GM19239 (cell line): ENCODE measurements around the gene AOC2.

Experiments
- DNase-seq: peaks from one replicate; pipeline ENCODE4 v3.0.0; 2011; ENCODE audit warnings: low spot score; ENCODE audit not compliant: insufficient read length
- FAIRE-seq: peaks from 2 replicates; lab custom pipeline; 2011; peaks lifted over from hg19 to GRCh38; lab: Jason Lieb, UNC

AOC2 gene

GRCh38 chr17:42844271-42844670, at the start of gene AOC2:
TSS of gene AOC2 (plus strand) at chr17:42844580. CDS start at chr17:42844627, 47 bp downstream.
- FAIRE-seq: no peak

GRCh38 chr17:42795061-42795460, 49.3 kb upstream of the AOC2 start:
- DNase-seq (no peak), FAIRE-seq (no peak)

More at GRCh38 chr17:42844271-42844670, at the start of gene AOC2:
- DNase-seq: no peak

GRCh38 chr17:42795465-42795864, 48.9 kb upstream of the AOC2 start:
- no peak for DNase-seq
- FAIRE-seq: no peak

GRCh38 chr17:42796066-42796758, 48.2 kb upstream of the AOC2 start:
- FAIRE-seq (no peak), DNase-seq (no peak)

GRCh38 chr17:42797067-42798007, 47.0 kb upstream of the AOC2 start:
- FAIRE-seq (no peak), DNase-seq (no peak)

GRCh38 chr17:42798011-42798382, 46.4 kb upstream of the AOC2 start:
- FAIRE-seq: no peak
- no peak for DNase-seq

GRCh38 chr17:42798383-42799380, 45.7 kb upstream of the AOC2 start, which contains the start of the genes CNTD1 and COA3:
TSS of gene CNTD1 (plus strand) at chr17:42798861. CDS start at chr17:42799068, 207 bp downstream.
TSS of gene COA3 (minus strand) at chr17:42798704. CDS start at chr17:42798681, 23 bp downstream.
- FAIRE-seq (peak; percentile 88), DNase-seq (peak; percentile 94)

GRCh38 chr17:42803074-42803883, 41.1 kb upstream of the AOC2 start:
- DNase-seq (no peak), FAIRE-seq (no peak)

- no peak for FAIRE-seq
- no peak for DNase-seq
These were observed 39.4 kb upstream of the AOC2 start for GRCh38 chr17:42804918-42805367.

- no peak for DNase-seq
- FAIRE-seq: no peak
These were observed 38.1 kb upstream of the AOC2 start for GRCh38 chr17:42806249-42806648.

GRCh38 chr17:42809250-42809649, 35.1 kb upstream of the AOC2 start:
- FAIRE-seq (no peak), DNase-seq (no peak)

GRCh38 chr17:42814633-42815399, 29.6 kb upstream of the AOC2 start:
- DNase-seq (no peak), FAIRE-seq (no peak)

- FAIRE-seq: no peak
- no peak for DNase-seq
These were observed 26.5 kb upstream of the AOC2 start for GRCh38 chr17:42817866-42818265.

GRCh38 chr17:42818379-42818778, 26.0 kb upstream of the AOC2 start:
- no peak for FAIRE-seq
- no peak for DNase-seq

GRCh38 chr17:42819939-42820535, 24.3 kb upstream of the AOC2 start:
- FAIRE-seq (no peak), DNase-seq (peak; percentile 39)

GRCh38 chr17:42821176-42821575, 23.2 kb upstream of the AOC2 start:
- no peak for FAIRE-seq
- DNase-seq: no peak

- no peak for DNase-seq
- no peak for FAIRE-seq
These were observed 16.9 kb upstream of the AOC2 start for GRCh38 chr17:42827472-42827871.

- DNase-seq (no peak), FAIRE-seq (no peak)
These were observed 13.4 kb upstream of the AOC2 start for GRCh38 chr17:42830971-42831370.
